K562 (cell line): ENCODE measurements around the gene KRT80. TPM values are rescaled to one million over a fixed set of nuclear protein-coding genes. Genes with fewer than 3 reads are reported as not detected.

Source experiments
- ATAC-seq: fragments of 200-7000 bp; cut with Tn5 transposase; 3 replicates; pipeline ENCODE4 v1.9.1; 2020; ENCODE audit warnings: moderate library complexity
- BruUV-seq: library from RNA; stranded (reverse); fragments of 400-500 nt; replicated peaks from 2 replicates; lab custom pipeline; 2021; lab: Mats Ljungman, UMichigan
- CTCF ChIA-PET: fragments of 300-600 bp; formaldehyde crosslinking; extraction: SDS; loops from one replicate; lab custom pipeline; 2021; ENCODE audit warnings: low intra/inter-chr PET ratio; lab: Yijun Ruan, JAX
- POLR2A ChIA-PET: fragments of 300-600, 350-650 bp; sonication (Branson Sonifier 250); formaldehyde crosslinking; extraction: SDS; loops from one replicate; lab custom pipeline; 2021; ENCODE audit warnings: antibody characterized with exemption, inconsistent platforms; lab: Yijun Ruan, JAX
- DNase-seq, 4 experiments: peaks; one replicate each; pipeline versions ENCODE4 v3.0.0 to v3.0.0-alpha.2; 2011 to 2018; ENCODE audit warnings: low spot score in 3 of 4, mixed read lengths in 3 of 4; ENCODE audit errors: extremely low read depth in 1 of 4
- FAIRE-seq: peaks from 2 replicates; lab custom pipeline; 2011; peaks lifted over from hg19 to GRCh38; lab: Jason Lieb, UNC
- H2AFZ ChIP-seq: 2 replicates; pipeline ENCODE4 v1.6.0; 2011; ENCODE audit warnings: low read depth, low read length, control low read depth, inconsistent platforms
- H3K27ac ChIP-seq: fragments of 200-600 bp; 3 replicates; pipeline ENCODE4 v1.8.0; 2011; ENCODE audit warnings: low read depth, mild to moderate bottlenecking, control low read depth, inconsistent platforms, low read length, moderate library complexity, mixed read lengths; ENCODE audit errors: extremely low read depth
- H3K27me3 ChIP-seq, 2 experiments: fragments of 300-600 bp in 1 of 2; 2 replicates in 1 of 2; 3 replicates in 1 of 2; pipeline versions ENCODE4 v1.6.0 to v1.8.0; 2011; ENCODE audit warnings: inconsistent platforms in 2 of 2, low read length in 2 of 2, mild to moderate bottlenecking in 1 of 2, mixed read lengths in 1 of 2, moderate library complexity in 1 of 2; ENCODE audit not compliant: control insufficient read depth in 2 of 2, insufficient read depth in 2 of 2
- H3K36me3 ChIP-seq: fragments of 300-600 bp; 3 replicates; pipeline ENCODE4 v1.8.0; 2011; ENCODE audit warnings: mild to moderate bottlenecking, low read length, inconsistent platforms; ENCODE audit not compliant: control insufficient read depth, insufficient read depth
- H3K4me1 ChIP-seq, 2 experiments: fragments of 200-600 bp in 1 of 2; replicated peaks in 1 of 2; 2 replicates in 1 of 2; 3 replicates in 1 of 2; pipeline versions ENCODE4 v1.5.1 to v1.8.0; 2011; ENCODE audit warnings: inconsistent platforms in 2 of 2, low read length in 2 of 2, mild to moderate bottlenecking in 1 of 2, mixed read lengths in 1 of 2, moderate library complexity in 1 of 2; ENCODE audit not compliant: control insufficient read depth in 2 of 2, insufficient read depth in 2 of 2
- H3K4me2 ChIP-seq: 2 replicates; pipeline ENCODE4 v1.6.1; 2011; ENCODE audit warnings: low read length, control low read depth, inconsistent platforms, mixed read lengths; ENCODE audit not compliant: insufficient read depth
- H3K4me3 ChIP-seq: fragments of 200-600 bp; sonication (generic), shearing (Covaris generic); 2 replicates; pipeline ENCODE4 v1.5.1; 2016; ENCODE audit warnings: control low read depth, inconsistent platforms
- H3K79me2 ChIP-seq: fragments of 200-600 bp; 3 replicates; pipeline ENCODE4 v1.8.0; 2011; ENCODE audit warnings: low read length, inconsistent platforms; ENCODE audit not compliant: control insufficient read depth, insufficient read depth
- H3K9ac ChIP-seq, 2 experiments: 2 replicates each; pipeline versions ENCODE4 v1.6.0 to v1.6.1; 2011; ENCODE audit warnings: low read depth in 2 of 2, low read length in 2 of 2, control low read depth in 1 of 2, inconsistent platforms in 1 of 2, mild to moderate bottlenecking in 1 of 2, mixed read lengths in 1 of 2; ENCODE audit not compliant: insufficient read depth in 1 of 2
- H3K9me1 ChIP-seq: one replicate; pipeline ENCODE4 v1.6.0; 2011; ENCODE audit warnings: inconsistent platforms, mild to moderate bottlenecking, low read length, moderate library complexity; ENCODE audit not compliant: control insufficient read depth, insufficient read depth
- H3K9me3 ChIP-seq: replicated peaks from 2 replicates; pipeline ENCODE4 v1.5.1; 2011; ENCODE audit warnings: low read depth, low read length, inconsistent platforms; ENCODE audit not compliant: control insufficient read depth, insufficient read depth
- H4K20me1 ChIP-seq: replicated peaks from 2 replicates; pipeline ENCODE4 v1.6.1; 2011; ENCODE audit warnings: low read length, inconsistent platforms, mixed read lengths; ENCODE audit not compliant: control insufficient read depth, insufficient read depth
- NCOA1 ChIP-seq: fragments of 450-650 bp; IDR thresholded peaks from 2 replicates; pipeline ENCODE4 v1.6.1; 2016; ENCODE audit warnings: low read depth
- SMAD3 ChIP-seq: fragments of 450-650 bp; formaldehyde crosslinking; conservative IDR thresholded peaks from 2 replicates; pipeline ENCODE4 v1.4.0; 2020; ENCODE audit warnings: mild to moderate bottlenecking
- SRSF1 ChIP-seq: fragments of 200-400 bp; formaldehyde crosslinking; IDR thresholded peaks from 2 replicates; pipeline ENCODE4 v1.6.1; 2017; ENCODE audit warnings: mild to moderate bottlenecking, low read depth, low read length, moderate library complexity
- WGBS: fragments of 100-300 bp; shearing (Covaris generic); methylation state at CpG from one replicate; pipeline ENCODE4 v1.1.6; 2016; ENCODE audit warnings: low coverage, mixed read lengths; ENCODE audit not compliant: insufficient coverage; ENCODE audit errors: missing lambda C conversion rate; 5-methylcytosine and 5-hydroxymethylcytosine counted together
- in situ Hi-C: fragments of 300-500 bp; cut with MboI; formaldehyde crosslinking; loops from 4 replicates; pipeline ENCODE4 v1.15.0; 2018; ENCODE audit warnings: inconsistent platforms, mixed read lengths
- intact Hi-C: fragments of 100-400 bp; cut with micrococcal nuclease; formaldehyde crosslinking; loops from 2 replicates; pipeline ENCODE4 v1.14.2; 2022
- polyA plus RNA-seq, 8 experiments: library from polyadenylated mRNA; depleted of rRNA in 4 of 8; stranded (reverse) in 5 of 8; unstranded in 3 of 8; fragments of >200 nt; fragmentation: Nextera tagmentation in 2 of 8; fragmentation: Illumina TruSeq in 1 of 8; extraction: Ambion mirVana in 2 of 8; extraction: Trizol in 1 of 8; gene quantifications; 2 replicates each; pipeline versions ENCODE4 v1.2.1 to v1.2.3, GENCODE V29; 2011 to 2014; ENCODE audit warnings: inconsistent platforms in 1 of 8, missing spikeins in 1 of 8
- total RNA-seq, 7 experiments: library from RNA; depleted of rRNA in 6 of 7; stranded (reverse); fragments of >200 nt in 6 of 7; fragmentation: Illumina TruSeq in 2 of 7; extraction: Trizol in 2 of 7; gene quantifications; 2 replicates each; pipeline versions ENCODE4 v1.2.1 to v1.2.3, GENCODE V29; 2011 to 2021; ENCODE audit warnings: low replicate concordance in 1 of 7
- TF ChIP-seq, protein P1 (sequence below): fragments of 250-450 bp; sonication (Bioruptor Pico); IDR thresholded peaks from 2 replicates; pipeline ENCODE4 v1.4.0; 2020; ENCODE audit warnings: mild to moderate bottlenecking, moderate library complexity
- TF ChIP-seq, protein P2 (sequence below): sonication (generic); formaldehyde crosslinking; IDR thresholded peaks from 2 replicates; pipeline ENCODE4 v1.8.0; 2022; ENCODE audit warnings: mild to moderate bottlenecking, missing genetic modification reagents
- TF ChIP-seq, protein P3 (sequence below): fragments of 450-650 bp; IDR thresholded peaks from 2 replicates; pipeline ENCODE4 v1.6.1; 2016; ENCODE audit warnings: antibody characterized with exemption

The KRT80 gene
- total and polyA plus RNA-seq, 9 of the 15 experiments (the other 6 are each of a cell fraction or from before 2014, with no cell fraction given): not detected

DNA sequence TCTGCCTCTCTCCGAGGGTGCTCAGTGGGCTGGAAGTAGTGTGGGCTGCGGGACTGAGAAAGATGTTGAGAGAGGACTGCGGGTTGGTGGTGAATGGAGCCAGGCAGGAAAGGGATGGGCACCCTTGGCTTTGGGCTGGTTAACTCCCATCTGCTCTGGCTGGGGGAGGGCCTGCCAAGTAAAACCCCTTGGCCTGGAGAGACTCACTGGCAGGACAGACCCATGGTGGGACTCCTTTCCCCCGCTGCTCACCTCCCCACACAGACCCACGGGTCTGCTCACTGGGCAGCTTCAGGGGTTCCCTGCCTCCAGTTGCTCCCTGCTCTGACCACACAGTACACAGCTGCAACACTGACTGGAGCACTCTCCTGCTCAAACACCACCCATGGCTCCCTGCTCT is 54.1 kb downstream of the KRT80 start:
- no peak overlapping the region for H3K4me2 ChIP-seq
- no peaks in the 10 kb centered on the region; the same call in 1 of the 2 replicates for H4K20me1 ChIP-seq
- FAIRE-seq: no peak
- H3K27ac ChIP-seq: no peak overlapping the region
- H3K9ac ChIP-seq: no peak overlapping the region; a peak in 1 of 4 replicates
- H3K4me3 ChIP-seq: no peak overlapping the region
- intact Hi-C loops (no loop called here), in situ Hi-C loops (no loop called here)
- 0% methylated on average over 4 of the region's 5 CpGs for WGBS
- no peak for ATAC-seq
- BruUV-seq: no TSS peak
- no peaks in the 10 kb centered on the region for H3K79me2 ChIP-seq
- H3K9me3 ChIP-seq: no peaks in the 10 kb centered on the region
- H3K36me3 ChIP-seq: no peaks in the 10 kb centered on the region
- CTCF ChIA-PET: no interaction called here
- peaks cover 32 to 56% of the 10 kb centered on the region in 2 experiments for H3K27me3 ChIP-seq
- POLR2A ChIA-PET: interaction anchor here (1.6 kb wide), 1 partner anchor 10 kb away, joined by 4 read pairs; no protein-coding TSS in a partner anchor
- H2AFZ ChIP-seq: no peak overlapping the region
- H3K9me1 ChIP-seq: no peaks in the 10 kb centered on the region
- H3K4me1 ChIP-seq: no peaks in the 10 kb centered on the region
- no peak for DNase-seq
- TF ChIP-seq, protein P1, sequence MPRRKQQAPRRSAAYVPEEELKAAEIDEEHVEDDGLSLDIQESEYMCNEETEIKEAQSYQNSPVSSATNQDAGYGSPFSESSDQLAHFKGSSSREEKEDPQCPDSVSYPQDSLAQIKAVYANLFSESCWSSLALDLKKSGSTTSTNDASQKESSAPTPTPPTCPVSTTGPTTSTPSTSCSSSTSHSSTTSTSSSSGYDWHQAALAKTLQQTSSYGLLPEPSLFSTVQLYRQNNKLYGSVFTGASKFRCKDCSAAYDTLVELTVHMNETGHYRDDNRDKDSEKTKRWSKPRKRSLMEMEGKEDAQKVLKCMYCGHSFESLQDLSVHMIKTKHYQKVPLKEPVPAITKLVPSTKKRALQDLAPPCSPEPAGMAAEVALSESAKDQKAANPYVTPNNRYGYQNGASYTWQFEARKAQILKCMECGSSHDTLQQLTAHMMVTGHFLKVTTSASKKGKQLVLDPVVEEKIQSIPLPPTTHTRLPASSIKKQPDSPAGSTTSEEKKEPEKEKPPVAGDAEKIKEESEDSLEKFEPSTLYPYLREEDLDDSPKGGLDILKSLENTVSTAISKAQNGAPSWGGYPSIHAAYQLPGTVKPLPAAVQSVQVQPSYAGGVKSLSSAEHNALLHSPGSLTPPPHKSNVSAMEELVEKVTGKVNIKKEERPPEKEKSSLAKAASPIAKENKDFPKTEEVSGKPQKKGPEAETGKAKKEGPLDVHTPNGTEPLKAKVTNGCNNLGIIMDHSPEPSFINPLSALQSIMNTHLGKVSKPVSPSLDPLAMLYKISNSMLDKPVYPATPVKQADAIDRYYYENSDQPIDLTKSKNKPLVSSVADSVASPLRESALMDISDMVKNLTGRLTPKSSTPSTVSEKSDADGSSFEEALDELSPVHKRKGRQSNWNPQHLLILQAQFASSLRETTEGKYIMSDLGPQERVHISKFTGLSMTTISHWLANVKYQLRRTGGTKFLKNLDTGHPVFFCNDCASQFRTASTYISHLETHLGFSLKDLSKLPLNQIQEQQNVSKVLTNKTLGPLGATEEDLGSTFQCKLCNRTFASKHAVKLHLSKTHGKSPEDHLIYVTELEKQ: no peak
- TF ChIP-seq SMAD3 (CRISPR knock-in tag) (no peak), SRSF1 (no peak), NCOA1 (no peak)
- TF ChIP-seq, protein P2, sequence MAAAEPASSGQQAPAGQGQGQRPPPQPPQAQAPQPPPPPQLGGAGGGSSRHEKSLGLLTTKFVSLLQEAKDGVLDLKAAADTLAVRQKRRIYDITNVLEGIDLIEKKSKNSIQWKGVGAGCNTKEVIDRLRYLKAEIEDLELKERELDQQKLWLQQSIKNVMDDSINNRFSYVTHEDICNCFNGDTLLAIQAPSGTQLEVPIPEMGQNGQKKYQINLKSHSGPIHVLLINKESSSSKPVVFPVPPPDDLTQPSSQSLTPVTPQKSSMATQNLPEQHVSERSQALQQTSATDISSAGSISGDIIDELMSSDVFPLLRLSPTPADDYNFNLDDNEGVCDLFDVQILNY: no peak
- TF ChIP-seq, protein P3, sequence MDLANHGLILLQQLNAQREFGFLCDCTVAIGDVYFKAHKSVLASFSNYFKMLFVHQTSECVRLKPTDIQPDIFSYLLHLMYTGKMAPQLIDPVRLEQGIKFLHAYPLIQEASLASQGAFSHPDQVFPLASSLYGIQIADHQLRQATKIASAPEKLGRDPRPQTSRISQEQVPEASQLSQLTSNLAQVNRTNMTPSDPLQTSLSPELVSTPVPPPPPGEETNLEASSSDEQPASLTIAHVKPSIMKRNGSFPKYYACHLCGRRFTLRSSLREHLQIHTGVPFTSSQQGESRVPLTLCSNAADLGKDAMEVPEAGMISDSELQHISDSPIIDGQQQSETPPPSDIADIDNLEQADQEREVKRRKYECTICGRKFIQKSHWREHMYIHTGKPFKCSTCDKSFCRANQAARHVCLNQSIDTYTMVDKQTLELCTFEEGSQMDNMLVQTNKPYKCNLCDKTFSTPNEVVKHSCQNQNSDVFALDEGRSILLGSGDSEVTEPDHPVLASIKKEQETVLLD: no peak
